Measurements from ENCODE around the gene SLC35A3.

GRCh38 chr1:99963041-99963795 lies 6.6 kb upstream of the SLC35A3 start:
- TF ChIP-seq CTCF (optimal IDR thresholded peaks at IDR 0.05 in 1 of 3, IDR thresholded peaks at IDR 0.05 in 1 of 3, conservative IDR thresholded peaks at IDR 0.05 in 1 of 3; ENCODE audit: extremely low read depth in 1 of 3, insufficient read depth in 2 of 3, low read length in 3 of 3) (no peak), EZH2 (IDR thresholded peaks at IDR 0.05; ENCODE audit: low read length) (no peak)

Data from keratinocyte (primary cell).